ENCODE results near the gene PPA1.

DNA sequence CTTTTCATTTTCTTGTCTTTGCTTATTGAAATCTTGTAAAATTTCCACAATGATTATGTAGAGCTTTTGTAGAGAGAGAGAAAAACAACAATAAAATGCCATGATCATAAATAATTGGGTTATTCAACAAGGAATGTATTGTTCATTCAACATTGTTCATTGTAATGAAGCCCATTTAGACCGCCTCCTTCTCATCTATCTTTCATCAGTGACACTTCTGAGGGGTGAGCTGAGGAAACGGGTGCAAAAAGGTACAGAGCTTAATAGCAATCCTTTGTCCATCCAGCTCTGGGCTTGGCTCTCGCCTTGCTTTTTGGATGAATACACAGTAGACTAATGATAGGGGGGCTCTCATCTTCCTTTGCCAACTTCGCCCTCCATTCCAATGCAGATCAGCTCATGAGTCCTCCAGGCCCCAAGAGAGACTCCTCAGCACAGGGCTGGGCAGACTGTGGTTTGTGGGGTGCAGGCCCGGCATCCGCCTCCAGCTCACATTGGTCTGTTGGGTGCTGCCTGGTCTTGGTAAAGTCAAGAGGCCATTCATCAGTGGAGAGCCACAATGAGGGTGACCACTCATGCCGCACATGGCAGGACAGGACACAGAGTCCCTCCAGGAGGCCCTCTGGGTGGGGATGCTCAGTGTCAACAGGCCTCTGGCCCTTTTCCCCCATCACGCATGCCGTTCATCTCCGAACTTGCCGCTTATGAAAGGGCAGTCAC lies 17.9 kb upstream of the PPA1 start:
- no peak for TF ChIP-seq POLR2A (IDR thresholded peaks at IDR 0.05)
- TF ChIP-seq, protein P1, sequence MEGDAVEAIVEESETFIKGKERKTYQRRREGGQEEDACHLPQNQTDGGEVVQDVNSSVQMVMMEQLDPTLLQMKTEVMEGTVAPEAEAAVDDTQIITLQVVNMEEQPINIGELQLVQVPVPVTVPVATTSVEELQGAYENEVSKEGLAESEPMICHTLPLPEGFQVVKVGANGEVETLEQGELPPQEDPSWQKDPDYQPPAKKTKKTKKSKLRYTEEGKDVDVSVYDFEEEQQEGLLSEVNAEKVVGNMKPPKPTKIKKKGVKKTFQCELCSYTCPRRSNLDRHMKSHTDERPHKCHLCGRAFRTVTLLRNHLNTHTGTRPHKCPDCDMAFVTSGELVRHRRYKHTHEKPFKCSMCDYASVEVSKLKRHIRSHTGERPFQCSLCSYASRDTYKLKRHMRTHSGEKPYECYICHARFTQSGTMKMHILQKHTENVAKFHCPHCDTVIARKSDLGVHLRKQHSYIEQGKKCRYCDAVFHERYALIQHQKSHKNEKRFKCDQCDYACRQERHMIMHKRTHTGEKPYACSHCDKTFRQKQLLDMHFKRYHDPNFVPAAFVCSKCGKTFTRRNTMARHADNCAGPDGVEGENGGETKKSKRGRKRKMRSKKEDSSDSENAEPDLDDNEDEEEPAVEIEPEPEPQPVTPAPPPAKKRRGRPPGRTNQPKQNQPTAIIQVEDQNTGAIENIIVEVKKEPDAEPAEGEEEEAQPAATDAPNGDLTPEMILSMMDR (IDR thresholded peaks at IDR 0.05) = no peak

All from thyroid gland (tissue), 4 donors.